ENCODE measurements around the gene ZNF670.
"Not testable (repeated sequence)": the region's sequence is repeated elsewhere in the genome, so short reads cannot be mapped to it uniquely, and the experiment has no call there.

ZNF670 gene

DNA sequence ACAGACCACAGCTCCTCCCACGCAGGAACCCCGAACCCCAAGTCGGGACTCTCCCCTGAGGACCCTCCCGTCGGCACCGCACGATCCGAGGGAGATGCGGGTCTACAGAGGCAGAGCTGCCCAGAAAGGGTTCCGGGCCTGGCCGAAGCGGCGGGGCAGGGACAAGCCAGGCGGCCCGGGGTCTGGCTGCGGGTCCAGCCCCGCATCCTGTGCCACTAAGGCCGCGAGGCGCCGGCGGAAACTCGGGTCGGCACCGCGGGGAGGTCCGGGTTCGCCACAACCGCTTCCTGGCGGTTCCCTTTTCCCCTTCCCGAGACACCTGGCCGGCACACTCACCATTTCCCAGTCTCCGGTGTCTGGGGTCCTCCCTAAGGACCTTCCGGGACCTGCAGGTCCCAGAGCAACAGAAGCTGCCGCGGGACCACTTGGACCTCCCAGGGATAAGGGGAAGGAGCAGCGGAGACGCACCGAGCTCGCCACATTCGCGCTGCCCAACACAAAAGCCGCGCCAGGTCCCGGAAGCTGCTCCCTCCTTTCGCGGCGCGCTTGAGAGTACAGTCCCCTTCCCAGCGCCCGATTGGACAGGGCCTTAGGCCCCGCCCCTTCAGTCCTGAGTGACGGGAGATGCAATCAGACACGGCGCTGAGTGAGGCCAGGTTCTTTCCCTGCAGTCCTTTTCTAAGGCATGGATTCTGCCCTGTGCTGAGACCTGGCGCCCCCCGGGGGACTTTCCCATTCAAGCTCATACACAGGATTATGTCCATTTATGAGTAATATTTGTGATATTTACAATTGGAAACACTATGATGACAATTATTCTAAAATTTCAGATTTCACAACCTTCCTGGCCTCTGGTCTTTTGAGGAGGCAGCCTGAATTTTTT is at the start of gene ZNF670:
ZNF670 (minus strand) TSS at position 554 of the 883 bp plus-strand sequence; CDS start at position 339, 215 bp downstream.
- H3K4me2 ChIP-seq (ENCODE audit: low read depth, low read length, poor library complexity, severe bottlenecking) = peak within 1 kb of the TSS; percentile 89
- no peaks in the 10 kb centered on the region for H3K9me2 ChIP-seq (replicated peaks; ENCODE audit: insufficient read depth, low read length)
- peak within 1 kb of the TSS; percentile 96 for H3K4me3 ChIP-seq (ENCODE audit: insufficient read depth, low read length, poor library complexity, severe bottlenecking)
- TF ChIP-seq EZH2phosphoT487 (conservative IDR thresholded peaks at IDR 0.05; ENCODE audit: low read length) = no peak
- TF ChIP-seq, protein P1, sequence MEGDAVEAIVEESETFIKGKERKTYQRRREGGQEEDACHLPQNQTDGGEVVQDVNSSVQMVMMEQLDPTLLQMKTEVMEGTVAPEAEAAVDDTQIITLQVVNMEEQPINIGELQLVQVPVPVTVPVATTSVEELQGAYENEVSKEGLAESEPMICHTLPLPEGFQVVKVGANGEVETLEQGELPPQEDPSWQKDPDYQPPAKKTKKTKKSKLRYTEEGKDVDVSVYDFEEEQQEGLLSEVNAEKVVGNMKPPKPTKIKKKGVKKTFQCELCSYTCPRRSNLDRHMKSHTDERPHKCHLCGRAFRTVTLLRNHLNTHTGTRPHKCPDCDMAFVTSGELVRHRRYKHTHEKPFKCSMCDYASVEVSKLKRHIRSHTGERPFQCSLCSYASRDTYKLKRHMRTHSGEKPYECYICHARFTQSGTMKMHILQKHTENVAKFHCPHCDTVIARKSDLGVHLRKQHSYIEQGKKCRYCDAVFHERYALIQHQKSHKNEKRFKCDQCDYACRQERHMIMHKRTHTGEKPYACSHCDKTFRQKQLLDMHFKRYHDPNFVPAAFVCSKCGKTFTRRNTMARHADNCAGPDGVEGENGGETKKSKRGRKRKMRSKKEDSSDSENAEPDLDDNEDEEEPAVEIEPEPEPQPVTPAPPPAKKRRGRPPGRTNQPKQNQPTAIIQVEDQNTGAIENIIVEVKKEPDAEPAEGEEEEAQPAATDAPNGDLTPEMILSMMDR (IDR thresholded peaks at IDR 0.05; ENCODE audit: insufficient read depth, low read length, poor library complexity, severe bottlenecking) = no peak
- peaks cover 21% of the 10 kb centered on the region; the same call in 1 of the 2 replicates for H3K36me3 ChIP-seq (ENCODE audit: low read length)
- H3K9me3 ChIP-seq (ENCODE audit: insufficient read depth, low read length) = peaks cover 8% of the 10 kb centered on the region; the same call in 1 of the 2 replicates
- peak within 1 kb of the TSS; percentile 83 for H3K9ac ChIP-seq (ENCODE audit: low read length)
- peak within 1 kb of the TSS; percentile 87 for H2AFZ ChIP-seq (ENCODE audit: low read depth, low read length, severe bottlenecking)
- H3K27me3 ChIP-seq (ENCODE audit: low read length) = no peaks in the 10 kb centered on the region
- H3F3A ChIP-seq (ENCODE audit: insufficient read depth) = no peaks in the 10 kb centered on the region
- H4K20me1 ChIP-seq (ENCODE audit: low read depth, low read length) = no peaks in the 10 kb centered on the region
- peaks cover 48% of the 10 kb centered on the region for H3K79me2 ChIP-seq (ENCODE audit: insufficient read depth, low read length)
- H3K27ac ChIP-seq (ENCODE audit: low read depth, low read length) = peak within 1 kb of the TSS; percentile 40

DNA sequence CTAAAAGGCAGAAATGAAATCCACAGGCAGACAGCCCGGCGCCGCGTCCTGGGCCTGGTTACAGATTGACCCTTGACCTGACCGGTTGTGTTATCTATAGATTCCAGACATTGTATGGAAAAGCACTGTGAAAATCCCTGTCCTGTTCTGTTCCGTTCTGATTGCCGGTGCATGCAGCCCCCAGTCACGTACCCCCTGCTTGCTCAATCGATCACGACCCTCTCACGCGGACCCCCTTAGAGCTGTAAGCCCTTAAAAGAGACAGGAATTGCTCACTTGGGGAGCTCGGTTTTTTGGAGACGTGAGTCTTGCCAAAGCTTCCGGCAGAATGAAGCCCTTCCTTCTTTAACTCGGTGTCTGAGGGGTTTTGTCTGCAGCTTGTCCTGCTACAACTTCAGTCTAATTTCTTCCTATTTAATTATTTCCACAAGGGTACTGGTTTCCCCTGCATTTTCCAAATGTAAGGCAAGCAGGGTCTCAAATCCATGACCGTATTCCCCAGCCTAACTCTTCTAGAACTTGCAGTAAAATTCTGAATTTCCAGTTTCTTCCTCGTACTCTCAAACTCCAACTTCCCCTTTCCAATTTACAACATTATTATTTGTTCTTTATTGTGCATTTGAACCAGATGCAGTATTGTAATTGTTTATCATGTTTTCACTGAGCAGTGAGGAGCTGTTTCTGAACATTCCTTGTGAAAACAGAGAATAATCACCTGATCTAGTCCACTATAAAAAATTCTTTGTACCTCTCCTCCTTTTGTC is 49.1 kb upstream of the ZNF670 start:
- peak overlapping the region; percentile 57 for H3K4me3 ChIP-seq (ENCODE audit: insufficient read depth, low read length, poor library complexity, severe bottlenecking)
- H3K9ac ChIP-seq (ENCODE audit: low read length) = peak overlapping the region; percentile 40
- not testable (repeated sequence) for H3F3A ChIP-seq (ENCODE audit: insufficient read depth); H3K9me3 ChIP-seq (ENCODE audit: insufficient read depth, low read length); H3K27me3 ChIP-seq (ENCODE audit: low read length); H3K9me2 ChIP-seq (replicated peaks; ENCODE audit: insufficient read depth, low read length); H2AFZ ChIP-seq (ENCODE audit: low read depth, low read length, severe bottlenecking); H4K20me1 ChIP-seq (ENCODE audit: low read depth, low read length); H3K27ac ChIP-seq (ENCODE audit: low read depth, low read length)
- peak overlapping the region; percentile 77 for H3K4me2 ChIP-seq (ENCODE audit: low read depth, low read length, poor library complexity, severe bottlenecking)
- peaks cover 14% of the 10 kb centered on the region; the same call in 1 of the 2 replicates for H3K36me3 ChIP-seq (ENCODE audit: low read length)
- peaks cover 18% of the 10 kb centered on the region for H3K79me2 ChIP-seq (ENCODE audit: insufficient read depth, low read length)

DNA sequence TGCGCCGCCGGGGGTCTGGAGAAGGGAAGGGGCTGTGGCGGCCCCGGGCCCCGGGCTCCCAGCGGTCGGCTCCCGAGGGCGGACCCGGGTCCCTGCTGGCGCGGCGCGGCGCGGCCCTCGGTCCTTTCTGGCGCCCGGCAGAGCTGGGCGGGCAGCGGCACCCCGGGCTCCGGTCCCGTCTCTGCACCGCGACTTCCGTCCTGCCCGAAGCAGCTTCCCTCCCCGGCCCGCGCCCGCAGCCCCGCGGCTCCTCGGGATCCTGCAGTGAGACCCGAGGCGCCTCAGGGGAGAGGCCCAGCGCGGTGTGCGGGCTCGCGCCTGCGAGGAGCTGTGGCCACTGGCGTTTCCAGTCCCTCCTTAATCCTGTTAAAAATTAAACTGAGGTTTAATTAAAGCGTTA is 48.0 kb upstream of the ZNF670 start:
- H3K79me2 ChIP-seq (ENCODE audit: insufficient read depth, low read length) = peaks cover 12% of the 10 kb centered on the region
- H3F3A ChIP-seq (ENCODE audit: insufficient read depth); H3K4me3 ChIP-seq (ENCODE audit: insufficient read depth, low read length, poor library complexity, severe bottlenecking); H3K27me3 ChIP-seq (ENCODE audit: low read length); H4K20me1 ChIP-seq (ENCODE audit: low read depth, low read length); H2AFZ ChIP-seq (ENCODE audit: low read depth, low read length, severe bottlenecking); H3K9me3 ChIP-seq (ENCODE audit: insufficient read depth, low read length); H3K9me2 ChIP-seq (replicated peaks; ENCODE audit: insufficient read depth, low read length); H3K27ac ChIP-seq (ENCODE audit: low read depth, low read length); H3K36me3 ChIP-seq (ENCODE audit: low read length); H3K4me2 ChIP-seq (ENCODE audit: low read depth, low read length, poor library complexity, severe bottlenecking); H3K9ac ChIP-seq (ENCODE audit: low read length): not testable (repeated sequence)

DNA sequence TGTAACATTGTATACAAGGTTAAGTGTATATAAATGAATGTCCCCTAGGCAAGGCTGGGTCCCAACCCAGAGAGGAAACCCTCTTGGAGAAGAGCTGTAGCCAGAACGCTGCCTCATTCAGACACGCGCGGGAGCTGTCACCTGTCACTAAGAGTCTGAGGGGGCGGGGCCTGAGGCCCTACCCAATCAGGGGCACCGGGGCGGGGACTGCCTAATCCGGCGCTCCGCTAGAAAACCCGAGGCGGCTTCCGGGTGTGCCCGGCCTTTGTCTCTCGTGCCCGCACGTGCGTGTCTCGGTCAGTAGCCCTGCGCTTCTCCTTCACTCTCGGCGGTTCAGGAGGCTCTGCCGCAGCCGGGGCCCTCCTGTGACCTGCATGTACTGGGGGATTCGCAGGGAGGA is 47.6 kb upstream of the ZNF670 start:
- H3K79me2 ChIP-seq (ENCODE audit: insufficient read depth, low read length) = peaks cover 12% of the 10 kb centered on the region
- not testable (repeated sequence) for H3K27me3 ChIP-seq (ENCODE audit: low read length)

More for the DNA sequence above, 47.6 kb upstream of the ZNF670 start:
- H3K36me3 ChIP-seq (ENCODE audit: low read length); H4K20me1 ChIP-seq (ENCODE audit: low read depth, low read length); H2AFZ ChIP-seq (ENCODE audit: low read depth, low read length, severe bottlenecking); H3F3A ChIP-seq (ENCODE audit: insufficient read depth); H3K9me3 ChIP-seq (ENCODE audit: insufficient read depth, low read length); H3K9me2 ChIP-seq (replicated peaks; ENCODE audit: insufficient read depth, low read length); H3K4me3 ChIP-seq (ENCODE audit: insufficient read depth, low read length, poor library complexity, severe bottlenecking); H3K4me2 ChIP-seq (ENCODE audit: low read depth, low read length, poor library complexity, severe bottlenecking); H3K9ac ChIP-seq (ENCODE audit: low read length); H3K27ac ChIP-seq (ENCODE audit: low read depth, low read length): not testable (repeated sequence)

All from SU-DHL-6 (cell line).